Measurements from ENCODE around the gene RIC8A.

Gene RIC8A

DNA sequence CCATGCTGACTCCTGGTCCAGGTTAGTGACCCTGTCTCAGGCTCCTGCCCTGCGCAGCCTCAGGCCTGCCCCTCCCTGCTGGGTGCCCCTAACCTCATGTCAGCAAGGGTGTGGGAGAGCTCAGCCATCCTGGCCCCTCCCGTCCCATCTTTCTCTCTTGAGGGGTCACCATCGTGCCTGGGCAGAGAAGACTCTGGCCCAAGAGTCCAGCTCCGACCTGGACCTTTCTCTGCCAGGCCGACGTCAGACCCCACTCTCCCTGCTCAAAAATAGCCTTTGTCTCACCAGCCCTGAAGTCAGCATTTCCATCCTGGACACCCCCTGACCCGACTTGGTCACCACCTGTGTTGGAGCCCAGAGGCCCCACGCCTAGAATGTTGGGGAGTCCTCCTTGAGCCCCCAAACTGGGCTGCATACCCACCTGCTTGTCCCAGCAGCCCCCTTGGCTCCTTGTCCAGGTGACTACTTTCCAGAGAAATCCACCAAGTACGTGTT, 9.7 kb upstream of the RIC8A start:
- TF ChIP-seq, protein P1, sequence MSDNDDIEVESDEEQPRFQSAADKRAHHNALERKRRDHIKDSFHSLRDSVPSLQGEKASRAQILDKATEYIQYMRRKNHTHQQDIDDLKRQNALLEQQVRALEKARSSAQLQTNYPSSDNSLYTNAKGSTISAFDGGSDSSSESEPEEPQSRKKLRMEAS (IDR thresholded peaks at IDR 0.05), result no peak
- TF ChIP-seq CREB1 (IDR thresholded peaks at IDR 0.05; ENCODE audit: low read depth) (no peak), RAD21 (IDR thresholded peaks at IDR 0.05; ENCODE audit: low read depth) (no peak), FOXM1 (IDR thresholded peaks at IDR 0.05; ENCODE audit: borderline replicate concordance, low read depth) (no peak), TAF1 (IDR thresholded peaks at IDR 0.05; ENCODE audit: low read depth) (no peak), TEAD4 (IDR thresholded peaks at IDR 0.05) (no peak), YY1 (IDR thresholded peaks at IDR 0.05; ENCODE audit: low read depth) (no peak), ZBTB7A (IDR thresholded peaks at IDR 0.05; ENCODE audit: low read depth) (no peak), NFIC (IDR thresholded peaks at IDR 0.05) (no peak), EGR1 (IDR thresholded peaks at IDR 0.05) (no peak), CEBPB (IDR thresholded peaks at IDR 0.05) (no peak), TCF12 (IDR thresholded peaks at IDR 0.05; ENCODE audit: low read depth) (no peak), EP300 (IDR thresholded peaks at IDR 0.05; ENCODE audit: borderline replicate concordance) (no peak)
- TF ChIP-seq, protein P2, sequence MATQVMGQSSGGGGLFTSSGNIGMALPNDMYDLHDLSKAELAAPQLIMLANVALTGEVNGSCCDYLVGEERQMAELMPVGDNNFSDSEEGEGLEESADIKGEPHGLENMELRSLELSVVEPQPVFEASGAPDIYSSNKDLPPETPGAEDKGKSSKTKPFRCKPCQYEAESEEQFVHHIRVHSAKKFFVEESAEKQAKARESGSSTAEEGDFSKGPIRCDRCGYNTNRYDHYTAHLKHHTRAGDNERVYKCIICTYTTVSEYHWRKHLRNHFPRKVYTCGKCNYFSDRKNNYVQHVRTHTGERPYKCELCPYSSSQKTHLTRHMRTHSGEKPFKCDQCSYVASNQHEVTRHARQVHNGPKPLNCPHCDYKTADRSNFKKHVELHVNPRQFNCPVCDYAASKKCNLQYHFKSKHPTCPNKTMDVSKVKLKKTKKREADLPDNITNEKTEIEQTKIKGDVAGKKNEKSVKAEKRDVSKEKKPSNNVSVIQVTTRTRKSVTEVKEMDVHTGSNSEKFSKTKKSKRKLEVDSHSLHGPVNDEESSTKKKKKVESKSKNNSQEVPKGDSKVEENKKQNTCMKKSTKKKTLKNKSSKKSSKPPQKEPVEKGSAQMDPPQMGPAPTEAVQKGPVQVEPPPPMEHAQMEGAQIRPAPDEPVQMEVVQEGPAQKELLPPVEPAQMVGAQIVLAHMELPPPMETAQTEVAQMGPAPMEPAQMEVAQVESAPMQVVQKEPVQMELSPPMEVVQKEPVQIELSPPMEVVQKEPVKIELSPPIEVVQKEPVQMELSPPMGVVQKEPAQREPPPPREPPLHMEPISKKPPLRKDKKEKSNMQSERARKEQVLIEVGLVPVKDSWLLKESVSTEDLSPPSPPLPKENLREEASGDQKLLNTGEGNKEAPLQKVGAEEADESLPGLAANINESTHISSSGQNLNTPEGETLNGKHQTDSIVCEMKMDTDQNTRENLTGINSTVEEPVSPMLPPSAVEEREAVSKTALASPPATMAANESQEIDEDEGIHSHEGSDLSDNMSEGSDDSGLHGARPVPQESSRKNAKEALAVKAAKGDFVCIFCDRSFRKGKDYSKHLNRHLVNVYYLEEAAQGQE (IDR thresholded peaks at IDR 0.05; ENCODE audit: low read depth), result no peak
- TF ChIP-seq, protein P3, sequence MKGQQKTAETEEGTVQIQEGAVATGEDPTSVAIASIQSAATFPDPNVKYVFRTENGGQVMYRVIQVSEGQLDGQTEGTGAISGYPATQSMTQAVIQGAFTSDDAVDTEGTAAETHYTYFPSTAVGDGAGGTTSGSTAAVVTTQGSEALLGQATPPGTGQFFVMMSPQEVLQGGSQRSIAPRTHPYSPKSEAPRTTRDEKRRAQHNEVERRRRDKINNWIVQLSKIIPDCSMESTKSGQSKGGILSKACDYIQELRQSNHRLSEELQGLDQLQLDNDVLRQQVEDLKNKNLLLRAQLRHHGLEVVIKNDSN (IDR thresholded peaks at IDR 0.05), result no peak

DNA sequence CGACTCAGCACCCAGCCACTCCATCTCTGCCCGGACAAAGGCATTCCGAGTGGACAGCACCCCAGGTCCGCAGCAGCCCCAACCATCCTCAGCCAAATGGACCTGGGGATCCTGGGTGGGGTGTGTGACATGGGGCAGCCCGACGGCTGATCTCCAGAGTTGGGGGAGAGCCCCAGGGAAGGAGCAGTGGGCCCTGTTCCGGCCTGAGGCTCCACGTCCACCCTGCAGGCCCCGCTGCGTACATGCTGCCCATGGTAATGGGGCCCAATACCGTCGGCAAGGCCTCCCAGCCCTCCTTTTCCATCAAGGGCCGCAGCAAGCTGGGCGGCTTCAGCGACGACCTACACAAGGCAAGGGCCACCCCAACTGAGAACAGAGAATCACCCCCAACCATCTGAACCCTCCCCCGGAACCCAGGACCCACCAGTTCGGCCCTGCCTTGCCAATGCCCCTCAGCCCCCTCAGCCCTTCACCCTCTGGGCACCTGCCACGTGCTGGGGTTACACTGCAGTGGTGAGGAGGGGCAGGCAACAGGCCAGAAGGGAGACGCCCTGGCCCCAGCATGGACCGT, 9.2 kb upstream of the RIC8A start:
- TF ChIP-seq, protein P3 (IDR thresholded peaks at IDR 0.05), result no peak
- TF ChIP-seq CREB1 (IDR thresholded peaks at IDR 0.05; ENCODE audit: low read depth) (no peak), NFIC (IDR thresholded peaks at IDR 0.05) (no peak), EP300 (IDR thresholded peaks at IDR 0.05; ENCODE audit: borderline replicate concordance) (no peak)
- TF ChIP-seq, protein P2 (IDR thresholded peaks at IDR 0.05; ENCODE audit: low read depth), result no peak

DNA sequence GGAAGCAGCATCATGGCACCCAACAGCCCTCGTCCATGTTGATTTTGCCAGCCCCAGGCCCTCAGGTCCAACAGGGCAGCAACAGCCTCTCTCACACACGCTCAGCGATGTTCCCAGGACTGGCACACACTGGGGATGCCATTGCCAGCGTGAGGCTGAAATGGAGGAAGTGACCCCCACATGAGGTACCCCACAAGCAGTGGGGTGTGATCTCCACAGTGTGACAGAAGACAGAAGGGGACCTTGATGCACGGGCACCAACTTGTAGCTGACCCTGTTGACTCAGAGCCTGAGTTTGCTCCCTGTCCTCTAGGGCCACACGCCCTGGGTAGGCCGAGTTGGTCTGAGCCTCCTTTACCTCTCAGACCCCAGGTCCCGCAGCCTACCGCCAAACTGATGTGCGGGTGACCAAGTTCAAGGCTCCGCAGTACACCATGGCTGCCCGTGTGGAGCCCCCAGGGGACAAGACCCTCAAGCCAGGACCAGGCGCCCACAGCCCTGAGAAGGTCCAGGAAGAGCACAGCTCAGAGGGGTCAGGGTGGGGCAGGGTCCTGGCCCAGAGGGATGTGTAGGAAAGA, 8.4 kb upstream of the RIC8A start:
- TF ChIP-seq, protein P2 (IDR thresholded peaks at IDR 0.05; ENCODE audit: low read depth), result no peak
- TF ChIP-seq FOXM1 (IDR thresholded peaks at IDR 0.05; ENCODE audit: borderline replicate concordance, low read depth) (no peak), EP300 (IDR thresholded peaks at IDR 0.05; ENCODE audit: borderline replicate concordance) (no peak), ZBTB7A (IDR thresholded peaks at IDR 0.05; ENCODE audit: low read depth) (no peak), TAF1 (IDR thresholded peaks at IDR 0.05; ENCODE audit: low read depth) (no peak), EGR1 (IDR thresholded peaks at IDR 0.05) (no peak), CREB1 (IDR thresholded peaks at IDR 0.05; ENCODE audit: low read depth) (no peak)
- TF ChIP-seq, protein P1 (IDR thresholded peaks at IDR 0.05), result no peak

DNA sequence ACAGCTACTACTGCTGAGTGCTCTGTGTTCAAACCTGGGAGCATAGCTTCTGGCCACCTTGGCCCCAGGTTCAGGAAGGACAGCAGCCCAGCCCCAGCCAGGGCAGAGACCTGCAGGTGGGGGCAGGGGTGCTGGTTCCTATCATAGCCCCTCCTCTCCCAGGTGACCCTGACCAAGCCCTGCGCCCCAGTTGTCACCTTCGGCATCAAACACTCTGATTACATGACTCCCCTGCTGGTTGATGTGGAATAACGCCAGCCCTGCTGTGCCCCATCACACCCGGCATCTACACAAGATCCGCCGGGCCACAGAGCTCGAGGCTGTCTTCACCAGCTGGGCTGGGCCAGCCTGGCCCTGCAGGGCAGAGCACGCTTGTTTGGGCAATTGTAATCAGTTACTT, 7.7 kb upstream of the RIC8A start:
- TF ChIP-seq, protein P3 (IDR thresholded peaks at IDR 0.05), result no peak
- TF ChIP-seq CREB1 (IDR thresholded peaks at IDR 0.05; ENCODE audit: low read depth), result no peak
- TF ChIP-seq ZBTB7A (IDR thresholded peaks at IDR 0.05; ENCODE audit: low read depth), result no peak
- no peak for TF ChIP-seq TCF12 (IDR thresholded peaks at IDR 0.05; ENCODE audit: low read depth)
- no peak for TF ChIP-seq YY1 (IDR thresholded peaks at IDR 0.05; ENCODE audit: low read depth)
- no peak for TF ChIP-seq RAD21 (IDR thresholded peaks at IDR 0.05; ENCODE audit: low read depth)
- TF ChIP-seq, protein P1 (IDR thresholded peaks at IDR 0.05), result no peak
- no peak for TF ChIP-seq FOXM1 (IDR thresholded peaks at IDR 0.05; ENCODE audit: borderline replicate concordance, low read depth)
- no peak for TF ChIP-seq NFIC (IDR thresholded peaks at IDR 0.05)
- no peak for TF ChIP-seq EP300 (IDR thresholded peaks at IDR 0.05; ENCODE audit: borderline replicate concordance)
- no peak for TF ChIP-seq EGR1 (IDR thresholded peaks at IDR 0.05)
- TF ChIP-seq TAF1 (IDR thresholded peaks at IDR 0.05; ENCODE audit: low read depth), result no peak

Measured in Ishikawa (cell line).